Measurements from ENCODE around the gene PNLDC1. TPM values are rescaled to one million over a fixed set of nuclear protein-coding genes. Genes with fewer than 3 reads are reported as not detected.
A peak's percentile ranks its signal among the peaks of the same experiment; 100 is the strongest.

Gene PNLDC1
- total RNA-seq, 3 donors from 2014 or later, result 0.29 to 0.66 TPM; not detected in 1

- Histone ChIP-seq H3K4me1 (peaks cover 0 to 4% of the 10 kb centered on the region in 2 donors), H3K27me3 (no peaks in the 10 kb centered on the region), H3K27ac (no peak overlapping the region), H3K36me3 (peaks cover 6% of the 10 kb centered on the region), H3K9me3 (no peaks in the 10 kb centered on the region), H3K4me3 (no peak overlapping the region)
- intact Hi-C loops (cut with DNase I; ENCODE audit: low total_unique reads), result no loop called here
- no peak for DNase-seq (ENCODE audit: low spot score in 2 of 2)
- TF ChIP-seq POLR2A (IDR thresholded peaks at IDR 0.05) (no peak), POLR2AphosphoS5 (IDR thresholded peaks at IDR 0.05) (no peak), CTCF (IDR thresholded peaks at IDR 0.05) (no peak)
Measured at GRCh38 chr6:159754959-159755914, 44.8 kb upstream of the PNLDC1 start.

GRCh38 chr6:159756508-159756907 lies 43.6 kb upstream of the PNLDC1 start:
- TF ChIP-seq POLR2A (IDR thresholded peaks at IDR 0.05), result no peak
- TF ChIP-seq POLR2AphosphoS5 (IDR thresholded peaks at IDR 0.05), result no peak
- no peak for TF ChIP-seq CTCF (IDR thresholded peaks at IDR 0.05)
- no peak for DNase-seq (ENCODE audit: low spot score in 2 of 2)
- intact Hi-C loops (cut with DNase I; ENCODE audit: low total_unique reads), result no loop called here
- Histone ChIP-seq H3K9me3 (no peaks in the 10 kb centered on the region), H3K27ac (no peak overlapping the region), H3K36me3 (peaks cover 6% of the 10 kb centered on the region), H3K4me3 (no peak overlapping the region), H3K27me3 (no peaks in the 10 kb centered on the region), H3K4me1 (peaks cover 0 to 4% of the 10 kb centered on the region in 2 donors)

GRCh38 chr6:159758031-159759001 lies 41.8 kb upstream of the PNLDC1 start:
- DNase-seq (ENCODE audit: low spot score in 2 of 2), result no peak
- intact Hi-C loops (cut with DNase I; ENCODE audit: low total_unique reads), result no loop called here
- peak overlapping the region in 1 of 2 donors; percentile 33 for H3K27ac ChIP-seq
- H3K27me3 ChIP-seq, result no peaks in the 10 kb centered on the region
- H3K4me3 ChIP-seq, result no peak overlapping the region
- no peak for TF ChIP-seq POLR2AphosphoS5 (IDR thresholded peaks at IDR 0.05)
- TF ChIP-seq CTCF (IDR thresholded peaks at IDR 0.05), result no peak
- TF ChIP-seq POLR2A (IDR thresholded peaks at IDR 0.05), result no peak
- peaks cover 0 to 4% of the 10 kb centered on the region in 2 donors for H3K4me1 ChIP-seq
- H3K36me3 ChIP-seq, result peaks cover 4% of the 10 kb centered on the region
- no peaks in the 10 kb centered on the region for H3K9me3 ChIP-seq

- intact Hi-C loops (cut with DNase I; ENCODE audit: low total_unique reads), result no loop called here
Measured at GRCh38 chr6:159759645-159760044, 40.4 kb upstream of the PNLDC1 start.

More at GRCh38 chr6:159759645-159760044, 40.4 kb upstream of the PNLDC1 start:
- Histone ChIP-seq H3K27me3 (no peaks in the 10 kb centered on the region), H3K36me3 (no peaks in the 10 kb centered on the region), H3K27ac (no peak overlapping the region), H3K4me1 (no peaks in the 10 kb centered on the region), H3K4me3 (no peak overlapping the region), H3K9me3 (no peaks in the 10 kb centered on the region)
- no peak for DNase-seq (ENCODE audit: low spot score in 2 of 2)
- no peak for TF ChIP-seq POLR2AphosphoS5 (IDR thresholded peaks at IDR 0.05)
- TF ChIP-seq CTCF (IDR thresholded peaks at IDR 0.05), result no peak
- no peak for TF ChIP-seq POLR2A (IDR thresholded peaks at IDR 0.05)
